SK-N-MC (cell line): ENCODE results near the gene CDKL2.

Source experiments
- EZH2 ChIP-seq: fragments of 200-600 bp; sonication (generic); IDR thresholded peaks from one replicate; pipeline ENCODE4 v1.6.1; 2017; ENCODE audit warnings: antibody characterized with exemption
- FOXP2 ChIP-seq: optimal IDR thresholded peaks from 2 replicates; pipeline ENCODE3; 2011; ENCODE audit warnings: mild to moderate bottlenecking, moderate library complexity; ENCODE audit not compliant: insufficient read depth; ENCODE audit errors: extremely low read length, control extremely low read depth
- POLR2AphosphoS5 ChIP-seq: IDR thresholded peaks from 2 replicates; pipeline ENCODE4 v1.6.1; 2012; ENCODE audit warnings: mild to moderate bottlenecking, low read depth, low read length, borderline replicate concordance

- TF ChIP-seq POLR2AphosphoS5: no peak
- TF ChIP-seq EZH2: no peak
- no peak for TF ChIP-seq FOXP2
Observed at GRCh38 chr4:75634951-75635350, 4.6 kb upstream of the CDKL2 start.
